A673 (cell line): ENCODE measurements around the gene NAALADL2. TPM values are rescaled to one million over a fixed set of nuclear protein-coding genes. Genes with fewer than 3 reads are reported as not detected.

ENCODE experiments used
- BruUV-seq: library from RNA; stranded (reverse); fragments of 400-500 nt; replicated peaks from 2 replicates; lab custom pipeline; 2021; lab: Mats Ljungman, UMichigan
- CTCF ChIA-PET: fragments of 300-600 bp; sonication (Branson Sonifier 250); formaldehyde crosslinking; loops from one replicate; lab custom pipeline; 2022; ENCODE audit warnings: antibody characterized with exemption; lab: Charles Lee
- POLR2A ChIA-PET: fragments of 300-600 bp; sonication (Branson Sonifier 250); formaldehyde crosslinking; loops from one replicate; lab custom pipeline; 2022; ENCODE audit warnings: antibody characterized with exemption; ENCODE audit not compliant: low non-redundant PET; lab: Charles Lee
- DNase-seq: peaks from one replicate; pipeline ENCODE4 v3.0.0-alpha.2; 2015; ENCODE audit warnings: low spot score
- H3K27ac ChIP-seq: fragments of 200-600 bp; sonication (generic); 2 replicates; pipeline ENCODE4 v1.5.1; 2016; ENCODE audit warnings: mixed run types, low read depth, mild to moderate bottlenecking, mixed read lengths, antibody characterized with exemption, low read length; ENCODE audit not compliant: poor library complexity, severe bottlenecking
- H3K27me3 ChIP-seq: fragments of 200-600 bp; sonication (generic); replicated peaks from 2 replicates; pipeline ENCODE4 v1.6.1; 2017; ENCODE audit warnings: mixed run types, low read depth, mild to moderate bottlenecking, mixed read lengths, antibody characterized with exemption, low read length; ENCODE audit not compliant: insufficient read depth, poor library complexity
- H3K36me3 ChIP-seq: fragments of 200-600 bp; sonication (generic); 2 replicates; pipeline ENCODE4 v1.6.1; 2016; ENCODE audit warnings: mixed run types, mild to moderate bottlenecking, mixed read lengths, antibody characterized with exemption, low read length; ENCODE audit not compliant: insufficient read depth, poor library complexity, severe bottlenecking
- H3K4me1 ChIP-seq: fragments of 200-600 bp; sonication (generic); 2 replicates; pipeline ENCODE4 v1.6.1; 2017; ENCODE audit warnings: mixed run types, mild to moderate bottlenecking, mixed read lengths, antibody characterized with exemption, low read length; ENCODE audit not compliant: insufficient read depth, poor library complexity, severe bottlenecking
- H3K4me3 ChIP-seq: fragments of 200-600 bp; sonication (generic); 2 replicates; pipeline ENCODE4 v1.5.1; 2016; ENCODE audit warnings: low read depth, mixed run types, mild to moderate bottlenecking, mixed read lengths, low read length; ENCODE audit not compliant: poor library complexity, severe bottlenecking
- H3K9me3 ChIP-seq: fragments of 200-600 bp; sonication (generic); 2 replicates; pipeline ENCODE4 v1.6.1; 2016; ENCODE audit warnings: mixed run types, low read depth, mild to moderate bottlenecking, mixed read lengths, antibody characterized with exemption, low read length; ENCODE audit not compliant: poor library complexity, severe bottlenecking
- CTCF ChIP-seq: fragments of 300-800, 200-600 bp; sonication (generic); conservative IDR thresholded peaks from 2 replicates; pipeline ENCODE4 v1.5.1; 2017; ENCODE audit warnings: low read depth, mild to moderate bottlenecking, antibody characterized with exemption, low read length, moderate library complexity, mixed read lengths
- EZH2 ChIP-seq: fragments of 200-600 bp; sonication (generic); IDR thresholded peaks from 2 replicates; pipeline ENCODE4 v1.6.1; 2017; ENCODE audit warnings: borderline replicate concordance, low read depth, mild to moderate bottlenecking, mixed read lengths, antibody characterized with exemption, low read length; ENCODE audit not compliant: poor library complexity, severe bottlenecking
- intact Hi-C: fragments of 100-400 bp; cut with micrococcal nuclease; formaldehyde crosslinking; loops from one replicate; pipeline ENCODE4 v1.10.0; 2022; ENCODE audit not compliant: unreplicated experiment
- total RNA-seq: library from RNA; stranded (reverse); gene quantifications from 2 replicates; pipeline ENCODE4 v1.2.3, GENCODE V29; 2021

Gene NAALADL2
- total RNA-seq, 1 experiment from 2014 or later, result 0.64 TPM

GRCh38 chr3:175659670-175660350 lies 800.7 kb downstream of the NAALADL2 start:
- Histone ChIP-seq H3K27me3 (no peaks in the 10 kb centered on the region), H3K27ac (no peak overlapping the region), H3K36me3 (no peaks in the 10 kb centered on the region), H3K4me1 (no peaks in the 10 kb centered on the region), H3K4me3 (no peak overlapping the region), H3K9me3 (no peaks in the 10 kb centered on the region)
- POLR2A ChIA-PET, result interaction anchor here (0.6 kb wide), 1 partner anchor 230 kb away, joined by 15 read pairs; no protein-coding TSS in a partner anchor
- TF ChIP-seq CTCF (no peak), EZH2 (no peak)
- BruUV-seq, result no TSS peak
- peak; percentile 1 for DNase-seq
- intact Hi-C loops, result no loop called here
- CTCF ChIA-PET, result no interaction called here

GRCh38 chr3:175662815-175663214 lies 803.7 kb downstream of the NAALADL2 start:
- Histone ChIP-seq H3K27ac (no peak overlapping the region), H3K36me3 (no peaks in the 10 kb centered on the region), H3K9me3 (no peaks in the 10 kb centered on the region), H3K4me3 (no peak overlapping the region), H3K4me1 (no peaks in the 10 kb centered on the region), H3K27me3 (no peaks in the 10 kb centered on the region)
- CTCF ChIA-PET, result no interaction called here
- DNase-seq, result no peak
- intact Hi-C loops, result no loop called here
- POLR2A ChIA-PET, result no interaction called here
- BruUV-seq, result no TSS peak
- TF ChIP-seq CTCF (no peak), EZH2 (no peak)

GRCh38 chr3:175664911-175665310 lies 805.8 kb downstream of the NAALADL2 start:
- POLR2A ChIA-PET, result no interaction called here
- no TSS peak for BruUV-seq
- DNase-seq, result no peak
- Histone ChIP-seq H3K27me3 (no peaks in the 10 kb centered on the region), H3K4me1 (no peaks in the 10 kb centered on the region), H3K9me3 (no peaks in the 10 kb centered on the region), H3K36me3 (no peaks in the 10 kb centered on the region), H3K4me3 (no peak overlapping the region), H3K27ac (no peak overlapping the region)
- no peak for TF ChIP-seq EZH2
- no peak for TF ChIP-seq CTCF
- CTCF ChIA-PET, result no interaction called here
- intact Hi-C loops, result no loop called here
